ENCODE measurements around the gene PHYKPL.

DNA sequence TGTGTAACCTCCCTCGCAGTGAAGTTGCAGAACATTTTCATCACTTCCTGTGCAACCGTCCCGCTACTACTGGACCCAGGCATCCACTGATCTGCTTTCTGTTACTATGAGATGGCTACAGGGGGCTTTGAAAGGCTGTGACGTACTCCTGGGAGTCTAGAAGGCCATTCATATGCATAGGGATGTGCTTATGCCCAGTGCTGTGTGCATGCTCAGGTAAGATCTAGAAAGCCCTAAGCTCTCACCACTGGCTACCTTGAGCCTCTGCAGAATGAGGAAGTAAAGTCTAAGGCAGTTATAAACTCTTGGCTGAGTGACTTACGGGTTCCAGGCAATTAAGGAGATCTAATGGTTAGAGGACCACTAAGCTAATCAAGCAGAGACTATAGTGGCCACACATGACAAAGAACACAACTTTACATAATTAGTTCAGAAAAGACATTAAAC, 16.5 kb downstream of the PHYKPL start:
- no peak for TF ChIP-seq POLR2A (IDR thresholded peaks at IDR 0.05)
- no peak for TF ChIP-seq POLR2AphosphoS5 (IDR thresholded peaks at IDR 0.05)
